ENCODE measurements around the gene R3HDM4. TPM values are rescaled to one million over a fixed set of nuclear protein-coding genes. Genes with fewer than 3 reads are reported as not detected.

Gene R3HDM4
- total and polyA plus RNA-seq, 10 of the 15 experiments (the other 5 are each of a cell fraction or from before 2014, with no cell fraction given), result 1.3 to 65.8 (median 27.7) TPM

- no peak for TF ChIP-seq SREBF1 (IDR thresholded peaks at IDR 0.05; ENCODE audit: low read length)
- no peak for TF ChIP-seq NFYA (IDR thresholded peaks at IDR 0.05; ENCODE audit: borderline replicate concordance, low read depth, low read length)
- no peak for TF ChIP-seq NR2C2 (IDR thresholded peaks at IDR 0.05; ENCODE audit: borderline replicate concordance, control insufficient read depth, insufficient read length, low read depth)
- TF ChIP-seq MXI1 (IDR thresholded peaks at IDR 0.05; ENCODE audit: low read depth, low read length), result peak; percentile 33; the same call in 1 of the 2 replicates
- TF ChIP-seq CUX1 (IDR thresholded peaks at IDR 0.05; ENCODE audit: insufficient replicate concordance, low read depth, low read length), result no peak
- no peak for TF ChIP-seq TBL1XR1 (IDR thresholded peaks at IDR 0.05; ENCODE audit: low read depth, low read length)
- TF ChIP-seq ZNF687 (IDR thresholded peaks at IDR 0.05), result peak; percentile 49
- no peak for TF ChIP-seq SIX5 (IDR thresholded peaks at IDR 0.05; ENCODE audit: low read depth, low read length, severe bottlenecking)
- no peak; the same call in 1 of the 2 replicates for TF ChIP-seq POLR2AphosphoS2 (IDR thresholded peaks at IDR 0.05; ENCODE audit: low read depth, low read length)
- no peak for TF ChIP-seq RB1 (IDR thresholded peaks at IDR 0.05; ENCODE audit: borderline replicate concordance)
- TF ChIP-seq ZBTB11 (CRISPR knock-in tag; IDR thresholded peaks at IDR 0.05), result no peak
- no peak for TF ChIP-seq CBX3 (IDR thresholded peaks at IDR 0.05; ENCODE audit: borderline replicate concordance, low read depth)
- no peak for TF ChIP-seq YBX1 (IDR thresholded peaks at IDR 0.05)
- TF ChIP-seq SMARCA5 (IDR thresholded peaks at IDR 0.05), result no peak
These were observed 19.9 kb upstream of the R3HDM4 start (continued) for GRCh38 chr19:932648-933552.

Data from GM12878 (cell line).